CD14-positive monocyte (primary cell): Measurements from ENCODE around the gene C11orf91. TPM values are rescaled to one million over a fixed set of nuclear protein-coding genes. Genes with fewer than 3 reads are reported as not detected.

Source experiments
- DNase-seq, 3 donors: peaks; one replicate each; pipeline ENCODE4 v3.0.0-alpha.2; 2011 to 2022
- H2AFZ ChIP-seq: 2 replicates; pipeline ENCODE4 v1.6.0; 2012; ENCODE audit warnings: mild to moderate bottlenecking, low read depth, low read length, inconsistent platforms; ENCODE audit not compliant: insufficient read depth, poor library complexity, severe bottlenecking
- H3K27ac ChIP-seq, 2 donors: 1 replicate in 1 of 2; 2 replicates in 1 of 2; pipeline ENCODE4 v1.5.1; 2012 to 2013; ENCODE audit warnings: low read length in 2 of 2, control low read depth in 1 of 2, inconsistent platforms in 1 of 2, low read depth in 1 of 2, mild to moderate bottlenecking in 1 of 2
- H3K27me3 ChIP-seq, 2 donors: one replicate each; pipeline versions ENCODE4 v1.6.0 to v1.6.1; 2011 to 2013; ENCODE audit warnings: low read length in 2 of 2; ENCODE audit not compliant: control insufficient read depth in 2 of 2, insufficient read depth in 2 of 2
- H3K36me3 ChIP-seq, 2 donors: replicated peaks in 1 of 2; 1 replicate in 1 of 2; 2 replicates in 1 of 2; pipeline versions ENCODE4 v1.5.1 to v1.6.1; 2012 to 2013; ENCODE audit warnings: low read length in 2 of 2, control low read depth in 1 of 2, inconsistent platforms in 1 of 2, mild to moderate bottlenecking in 1 of 2; ENCODE audit not compliant: insufficient read depth in 2 of 2, control insufficient read depth in 1 of 2
- H3K4me1 ChIP-seq, 2 donors: 1 replicate in 1 of 2; 2 replicates in 1 of 2; pipeline versions ENCODE4 v1.5.1 to v1.6.1; 2012 to 2013; ENCODE audit warnings: low read length in 2 of 2, control low read depth in 1 of 2, inconsistent platforms in 1 of 2, mild to moderate bottlenecking in 1 of 2, moderate library complexity in 1 of 2; ENCODE audit not compliant: insufficient read depth in 2 of 2, control insufficient read depth in 1 of 2
- H3K4me2 ChIP-seq: replicated peaks from 2 replicates; pipeline ENCODE3; 2012; ENCODE audit warnings: low read length, moderate library complexity, mild to moderate bottlenecking; ENCODE audit not compliant: poor library complexity, severe bottlenecking; ENCODE audit errors: extremely low read depth
- H3K4me3 ChIP-seq, 3 experiments: fragments of 200-600 bp in 1 of 3; sonication (generic) in 1 of 3; replicated peaks in 1 of 3; 1 replicate in 2 of 3; 2 replicates in 1 of 3; pipeline ENCODE4 v1.5.1; 2011 to 2013; ENCODE audit warnings: low read length in 3 of 3, mild to moderate bottlenecking in 3 of 3, control low read depth in 2 of 3, low read depth in 2 of 3, inconsistent platforms in 1 of 3, moderate library complexity in 1 of 3
- H3K79me2 ChIP-seq: 2 replicates; pipeline ENCODE4 v1.6.0; 2012; ENCODE audit warnings: mild to moderate bottlenecking, control low read depth, inconsistent platforms, low read length, moderate library complexity; ENCODE audit not compliant: insufficient read depth
- H3K9ac ChIP-seq: 2 replicates; pipeline ENCODE4 v1.6.0; 2017; ENCODE audit warnings: low read length, mild to moderate bottlenecking; ENCODE audit not compliant: insufficient read depth, poor library complexity, severe bottlenecking
- H3K9me3 ChIP-seq, 2 donors: replicated peaks in 1 of 2; 1 replicate in 1 of 2; 2 replicates in 1 of 2; pipeline versions ENCODE4 v1.5.1 to v1.6.1; 2012 to 2013; ENCODE audit warnings: low read length in 2 of 2, control low read depth in 1 of 2; ENCODE audit not compliant: control insufficient read depth in 1 of 2, insufficient read depth in 1 of 2
- H4K20me1 ChIP-seq: 2 replicates; pipeline ENCODE4 v1.6.0; 2012; ENCODE audit warnings: mild to moderate bottlenecking, low read length, control low read depth, moderate library complexity; ENCODE audit not compliant: insufficient read depth
- H3K27ac Mint-ChIP-seq, 7 donors: one replicate each; pipeline ENCODE4 v1.8.0; 2020; ENCODE audit warnings: mild to moderate bottlenecking in 7 of 7, mixed read lengths in 7 of 7, moderate library complexity in 6 of 7, inconsistent platforms in 2 of 7
- H3K27me3 Mint-ChIP-seq, 3 donors: one replicate each; pipeline ENCODE4 v1.8.0; 2021 to 2022; ENCODE audit warnings: low read depth in 3 of 3, mild to moderate bottlenecking in 3 of 3, mixed read lengths in 3 of 3, moderate library complexity in 3 of 3, inconsistent platforms in 1 of 3
- H3K36me3 Mint-ChIP-seq, 2 donors: one replicate each; pipeline ENCODE4 v1.8.0; 2020; ENCODE audit warnings: mixed read lengths in 2 of 2, inconsistent platforms in 1 of 2, mild to moderate bottlenecking in 1 of 2
- H3K4me1 Mint-ChIP-seq: one replicate; pipeline ENCODE4 v1.8.0; 2020; ENCODE audit warnings: mild to moderate bottlenecking, mixed read lengths
- H3K4me3 Mint-ChIP-seq, 2 donors: one replicate each; pipeline ENCODE4 v1.8.0; 2020; ENCODE audit warnings: mild to moderate bottlenecking in 2 of 2, mixed read lengths in 2 of 2, moderate library complexity in 1 of 2
- H3K9me3 Mint-ChIP-seq, 7 donors: one replicate each; pipeline ENCODE4 v1.8.0; 2020 to 2022; ENCODE audit warnings: mixed read lengths in 7 of 7, mild to moderate bottlenecking in 6 of 7, moderate library complexity in 6 of 7, inconsistent platforms in 2 of 7
- WGBS: methylation state at CpG from one replicate; pipeline ENCODE4 v1.1.5; 2013; ENCODE audit warnings: missing lambda C conversion rate; ENCODE audit not compliant: insufficient coverage; 5-methylcytosine and 5-hydroxymethylcytosine counted together
- intact Hi-C, 2 donors: fragments of 100-400 bp; cut with micrococcal nuclease; formaldehyde crosslinking; loops; one replicate each; pipeline versions ENCODE4 v1.15.0 to v1.15.1; 2023
- polyA plus RNA-seq, 3 donors: library from polyadenylated mRNA; depleted of rRNA in 1 of 3; unstranded in 2 of 3; stranded (reverse) in 1 of 3; fragments of 300-500 nt in 2 of 3; fragments of >200 nt in 1 of 3; fragmentation: Illumina TruSeq in 2 of 3; gene quantifications; 1 replicate in 2 of 3; 2 replicates in 1 of 3; pipeline ENCODE4 v1.2.3, GENCODE V29; 2012 to 2021
- TF ChIP-seq, protein P1 (sequence below): fragments of 200-600 bp; IDR thresholded peaks from one replicate; pipeline ENCODE4 v1.8.0; 2022; ENCODE audit warnings: antibody characterized with exemption, mild to moderate bottlenecking

C11orf91 gene
- polyA plus RNA-seq, 3 donors = not detected

DNA sequence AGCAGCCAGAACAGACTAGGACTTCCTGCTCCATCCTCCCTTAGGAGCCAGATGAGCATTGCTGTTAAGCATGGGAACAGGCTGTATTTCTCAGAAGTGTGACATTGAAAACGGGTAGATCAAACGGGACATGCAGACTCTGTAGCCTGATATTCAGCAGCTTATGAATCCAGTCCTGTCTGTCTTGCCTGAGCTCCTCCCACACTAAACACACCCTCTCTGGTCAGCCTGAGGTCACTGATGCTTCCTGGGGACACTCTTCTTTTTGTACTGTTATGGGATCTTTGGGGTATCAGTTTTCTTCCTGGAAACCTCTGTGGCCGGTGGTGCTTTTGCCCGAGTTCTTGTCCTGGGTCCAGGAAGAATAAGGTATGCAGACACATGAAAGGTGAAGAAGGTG lies 35.8 kb downstream of the C11orf91 start:
- no peak overlapping the region for H3K4me3 ChIP-seq
- no peaks in the 10 kb centered on the region for H3K79me2 ChIP-seq
- no peaks in the 10 kb centered on the region for H4K20me1 ChIP-seq
- 100% methylated on average over 2 of the region's 4 CpGs for WGBS
- H3K27me3 Mint-ChIP-seq = peaks cover 2 to 9% (median 5%) of the 10 kb centered on the region in 3 donors
- no peak overlapping the region for H3K27ac Mint-ChIP-seq
- no peak overlapping the region for H3K9ac ChIP-seq
- no peak for DNase-seq
- no peak overlapping the region for H3K27ac ChIP-seq
- H3K4me2 ChIP-seq = no peak overlapping the region
- no peaks in the 10 kb centered on the region for H3K4me1 ChIP-seq
- H3K4me3 Mint-ChIP-seq = no peak overlapping the region
- no peaks in the 10 kb centered on the region for H3K9me3 Mint-ChIP-seq
- TF ChIP-seq, protein P1, sequence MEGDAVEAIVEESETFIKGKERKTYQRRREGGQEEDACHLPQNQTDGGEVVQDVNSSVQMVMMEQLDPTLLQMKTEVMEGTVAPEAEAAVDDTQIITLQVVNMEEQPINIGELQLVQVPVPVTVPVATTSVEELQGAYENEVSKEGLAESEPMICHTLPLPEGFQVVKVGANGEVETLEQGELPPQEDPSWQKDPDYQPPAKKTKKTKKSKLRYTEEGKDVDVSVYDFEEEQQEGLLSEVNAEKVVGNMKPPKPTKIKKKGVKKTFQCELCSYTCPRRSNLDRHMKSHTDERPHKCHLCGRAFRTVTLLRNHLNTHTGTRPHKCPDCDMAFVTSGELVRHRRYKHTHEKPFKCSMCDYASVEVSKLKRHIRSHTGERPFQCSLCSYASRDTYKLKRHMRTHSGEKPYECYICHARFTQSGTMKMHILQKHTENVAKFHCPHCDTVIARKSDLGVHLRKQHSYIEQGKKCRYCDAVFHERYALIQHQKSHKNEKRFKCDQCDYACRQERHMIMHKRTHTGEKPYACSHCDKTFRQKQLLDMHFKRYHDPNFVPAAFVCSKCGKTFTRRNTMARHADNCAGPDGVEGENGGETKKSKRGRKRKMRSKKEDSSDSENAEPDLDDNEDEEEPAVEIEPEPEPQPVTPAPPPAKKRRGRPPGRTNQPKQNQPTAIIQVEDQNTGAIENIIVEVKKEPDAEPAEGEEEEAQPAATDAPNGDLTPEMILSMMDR = no peak
- no peaks in the 10 kb centered on the region for H3K4me1 Mint-ChIP-seq
- H3K9me3 ChIP-seq = no peaks in the 10 kb centered on the region
- intact Hi-C loops = no loop called here
- no peaks in the 10 kb centered on the region for H3K36me3 Mint-ChIP-seq
- no peaks in the 10 kb centered on the region for H3K27me3 ChIP-seq
- no peak overlapping the region for H2AFZ ChIP-seq
- H3K36me3 ChIP-seq = no peaks in the 10 kb centered on the region

DNA sequence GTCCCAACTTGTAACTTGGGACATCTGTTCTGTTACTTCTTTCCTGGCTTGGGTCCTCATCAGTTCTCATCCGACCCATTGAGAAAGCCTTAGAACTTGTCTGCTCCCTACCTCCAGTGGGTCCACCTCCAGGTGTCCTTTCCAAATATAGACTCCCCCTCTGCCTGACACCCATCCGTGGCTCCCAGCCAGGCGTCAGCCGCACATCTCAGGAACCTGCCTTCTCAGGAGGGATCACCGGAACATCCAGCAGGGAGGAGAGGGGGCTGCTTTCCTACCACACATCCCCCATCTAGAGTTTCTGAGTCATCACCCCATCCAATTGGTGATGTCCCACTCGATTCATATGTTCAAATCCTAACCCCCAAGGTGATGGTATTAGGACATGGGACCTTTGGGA lies 36.5 kb downstream of the C11orf91 start:
- intact Hi-C loops = no loop called here
- Mint-ChIP-seq H3K27me3 (peaks cover 2 to 9% (median 7%) of the 10 kb centered on the region in 3 donors), H3K27ac (no peak overlapping the region), H3K4me3 (no peak overlapping the region), H3K36me3 (no peaks in the 10 kb centered on the region), H3K4me1 (no peaks in the 10 kb centered on the region), H3K9me3 (no peaks in the 10 kb centered on the region)
- 100% methylated on average over 1 of the region's 6 CpGs for WGBS
- Histone ChIP-seq H3K4me1 (no peaks in the 10 kb centered on the region), H3K9me3 (no peaks in the 10 kb centered on the region), H3K4me3 (no peak overlapping the region), H2AFZ (no peak overlapping the region), H3K9ac (no peak overlapping the region), H3K79me2 (no peaks in the 10 kb centered on the region), H3K4me2 (no peak overlapping the region), H3K27ac (no peak overlapping the region), H3K36me3 (no peaks in the 10 kb centered on the region), H3K27me3 (no peaks in the 10 kb centered on the region), H4K20me1 (no peaks in the 10 kb centered on the region)
- TF ChIP-seq, protein P1 = no peak
- DNase-seq = no peak
